Neural progenitor cell (in vitro differentiated cells): ENCODE data around the gene ATF7IP. TPM values are rescaled to one million over a fixed set of nuclear protein-coding genes. Genes with fewer than 3 reads are reported as not detected.
"Not testable (repeated sequence)": the region's sequence is repeated elsewhere in the genome, so short reads cannot be mapped to it uniquely, and the experiment has no call there.

Experiments used
- DNase-seq: peaks from one replicate; pipeline ENCODE4 v3.0.0-alpha.2; 2016; ENCODE audit warnings: low spot score
- H2AFZ ChIP-seq: fragments of 200-600 bp; sonication (generic); replicated peaks from 2 replicates; pipeline ENCODE4 v1.6.1; 2016; ENCODE audit warnings: antibody characterized with exemption
- H3F3A ChIP-seq: fragments of 200-600 bp; sonication (generic); 2 replicates; pipeline ENCODE4 v1.6.1; 2016; ENCODE audit warnings: antibody characterized with exemption, low read depth
- H3K27ac ChIP-seq: fragments of 200-600 bp; sonication (generic); 2 replicates; pipeline ENCODE4 v1.5.1; 2016; ENCODE audit warnings: mild to moderate bottlenecking
- H3K27me3 ChIP-seq: fragments of 200-600 bp; sonication (generic); 2 replicates; pipeline ENCODE4 v1.6.1; 2016; ENCODE audit warnings: mild to moderate bottlenecking, moderate library complexity
- H3K36me3 ChIP-seq: fragments of 200-600 bp; sonication (generic); 2 replicates; pipeline ENCODE4 v1.5.1; 2016
- H3K4me1 ChIP-seq: fragments of 200-600 bp; sonication (generic); 2 replicates; pipeline ENCODE4 v1.6.1; 2016; ENCODE audit warnings: mixed run types
- H3K4me2 ChIP-seq: fragments of 200-600 bp; sonication (generic); 2 replicates; pipeline ENCODE4 v1.6.1; 2016
- H3K4me3 ChIP-seq: fragments of 200-600 bp; sonication (generic); 2 replicates; pipeline ENCODE4 v1.5.1; 2016
- H3K79me2 ChIP-seq: fragments of 200-600 bp; sonication (generic); 2 replicates; pipeline ENCODE4 v1.6.1; 2016; ENCODE audit warnings: low read depth
- H3K9ac ChIP-seq: fragments of 200-600 bp; sonication (generic); 2 replicates; pipeline ENCODE4 v1.6.1; 2016
- H3K9me3 ChIP-seq: fragments of 200-600 bp; sonication (generic); 2 replicates; pipeline ENCODE4 v1.5.1; 2016; ENCODE audit warnings: low read depth
- H4K20me1 ChIP-seq: fragments of 200-600 bp; sonication (generic); 2 replicates; pipeline ENCODE4 v1.6.1; 2016; ENCODE audit warnings: low read depth
- H3K27ac Mint-ChIP-seq: 3 replicates; pipeline ENCODE4 v1.8.0; 2021; ENCODE audit warnings: mixed read lengths
- H3K27me3 Mint-ChIP-seq: 2 replicates; pipeline ENCODE4 v1.8.0; 2022; ENCODE audit warnings: low read depth, mild to moderate bottlenecking, inconsistent platforms, moderate library complexity, mixed read lengths; ENCODE audit not compliant: insufficient read depth
- H3K36me3 Mint-ChIP-seq: 3 replicates; pipeline ENCODE4 v1.8.0; 2021; ENCODE audit warnings: mixed read lengths
- H3K4me1 Mint-ChIP-seq: 3 replicates; pipeline ENCODE4 v1.8.0; 2021; ENCODE audit warnings: mixed read lengths
- H3K4me3 Mint-ChIP-seq: 3 replicates; pipeline ENCODE4 v1.8.0; 2021; ENCODE audit warnings: mild to moderate bottlenecking, moderate library complexity, mixed read lengths
- H3K9me3 Mint-ChIP-seq: 3 replicates; pipeline ENCODE4 v1.8.0; 2020; ENCODE audit warnings: mixed read lengths
- EZH2 ChIP-seq: fragments of 200-600 bp; sonication (generic); IDR thresholded peaks from 2 replicates; pipeline ENCODE4 v1.6.1; 2017; ENCODE audit warnings: antibody characterized with exemption, mild to moderate bottlenecking, moderate library complexity
- EZH2phosphoT487 ChIP-seq: fragments of 200-600 bp; sonication (generic); IDR thresholded peaks from 2 replicates; pipeline ENCODE4 v1.6.1; 2017; ENCODE audit warnings: antibody characterized with exemption
- total RNA-seq: library from RNA; depleted of rRNA; stranded (reverse); fragments of >200 nt; gene quantifications from 2 replicates; pipeline ENCODE4 v1.2.3, GENCODE V29; 2015; ENCODE audit warnings: low replicate concordance
- TF ChIP-seq, protein P1 (sequence below): fragments of 200-600 bp; sonication (generic); IDR thresholded peaks from 2 replicates; pipeline ENCODE4 v1.5.1; 2017; ENCODE audit warnings: antibody characterized with exemption, mild to moderate bottlenecking

The ATF7IP gene
- total RNA-seq, 1 donor from 2014 or later, result 187 TPM

DNA sequence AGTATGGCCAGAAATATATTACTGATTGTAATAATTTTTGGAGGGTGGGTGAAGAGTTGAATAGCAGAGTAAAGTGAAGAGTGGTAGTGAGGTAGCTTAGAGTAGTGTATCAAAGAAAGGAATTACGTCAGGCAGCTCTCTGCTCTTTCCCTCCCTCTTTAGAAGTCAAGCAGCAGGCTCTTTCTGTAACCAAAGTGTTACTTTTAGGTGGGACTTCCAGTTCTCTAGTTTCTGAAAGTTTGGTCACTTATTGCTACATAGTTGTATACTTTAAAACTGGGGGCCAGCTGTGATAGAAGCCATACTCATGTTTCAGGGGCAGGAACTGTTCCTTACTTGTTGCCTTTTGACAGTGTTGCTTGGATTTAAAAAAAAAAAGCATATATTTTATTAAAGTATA lies 30.6 kb downstream of the ATF7IP start:
- Histone ChIP-seq H3K4me3 (no peak overlapping the region), H3K4me1 (peaks cover 53% of the 10 kb centered on the region), H3K9ac (no peak overlapping the region), H2AFZ (no peak overlapping the region), H3K27ac (no peak overlapping the region), H3F3A (peaks cover 33% of the 10 kb centered on the region), H3K79me2 (peaks cover 100% of the 10 kb centered on the region), H3K9me3 (peaks cover 11% of the 10 kb centered on the region), H3K36me3 (peaks cover 23% of the 10 kb centered on the region), H3K4me2 (peak overlapping the region; percentile 59), H3K27me3 (no peaks in the 10 kb centered on the region), H4K20me1 (no peaks in the 10 kb centered on the region)
- H3K27me3 Mint-ChIP-seq, result no peaks in the 10 kb centered on the region
- H3K4me3 Mint-ChIP-seq, result no peak overlapping the region
- no peaks in the 10 kb centered on the region for H3K4me1 Mint-ChIP-seq
- peaks cover 70% of the 10 kb centered on the region for H3K36me3 Mint-ChIP-seq
- peaks cover 78% of the 10 kb centered on the region for H3K9me3 Mint-ChIP-seq
- no peak for TF ChIP-seq EZH2
- TF ChIP-seq EZH2phosphoT487, result no peak
- TF ChIP-seq, protein P1, sequence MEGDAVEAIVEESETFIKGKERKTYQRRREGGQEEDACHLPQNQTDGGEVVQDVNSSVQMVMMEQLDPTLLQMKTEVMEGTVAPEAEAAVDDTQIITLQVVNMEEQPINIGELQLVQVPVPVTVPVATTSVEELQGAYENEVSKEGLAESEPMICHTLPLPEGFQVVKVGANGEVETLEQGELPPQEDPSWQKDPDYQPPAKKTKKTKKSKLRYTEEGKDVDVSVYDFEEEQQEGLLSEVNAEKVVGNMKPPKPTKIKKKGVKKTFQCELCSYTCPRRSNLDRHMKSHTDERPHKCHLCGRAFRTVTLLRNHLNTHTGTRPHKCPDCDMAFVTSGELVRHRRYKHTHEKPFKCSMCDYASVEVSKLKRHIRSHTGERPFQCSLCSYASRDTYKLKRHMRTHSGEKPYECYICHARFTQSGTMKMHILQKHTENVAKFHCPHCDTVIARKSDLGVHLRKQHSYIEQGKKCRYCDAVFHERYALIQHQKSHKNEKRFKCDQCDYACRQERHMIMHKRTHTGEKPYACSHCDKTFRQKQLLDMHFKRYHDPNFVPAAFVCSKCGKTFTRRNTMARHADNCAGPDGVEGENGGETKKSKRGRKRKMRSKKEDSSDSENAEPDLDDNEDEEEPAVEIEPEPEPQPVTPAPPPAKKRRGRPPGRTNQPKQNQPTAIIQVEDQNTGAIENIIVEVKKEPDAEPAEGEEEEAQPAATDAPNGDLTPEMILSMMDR, result no peak
- H3K27ac Mint-ChIP-seq, result no peak overlapping the region
- no peak for DNase-seq

DNA sequence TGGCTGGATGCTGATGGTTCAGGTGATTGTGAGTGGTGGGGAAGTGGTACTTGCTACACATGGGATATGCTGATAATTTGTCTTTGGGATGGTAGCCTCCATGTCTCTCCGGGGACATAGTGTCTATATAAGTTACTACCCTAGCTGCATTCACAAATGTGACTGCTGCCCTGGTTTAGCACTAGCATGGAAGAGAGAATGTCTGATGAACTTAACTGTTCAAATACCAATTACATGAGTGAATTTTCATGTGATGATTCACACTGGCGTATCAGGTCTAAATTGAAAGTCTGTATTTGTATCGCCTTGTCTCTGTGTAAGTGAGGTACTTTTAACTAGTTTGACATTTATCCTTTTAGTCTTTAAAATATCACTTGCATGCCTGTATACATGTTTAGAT lies 34.4 kb downstream of the ATF7IP start:
- TF ChIP-seq EZH2, result no peak
- TF ChIP-seq, protein P1, result no peak
- no peak for TF ChIP-seq EZH2phosphoT487
- H2AFZ ChIP-seq, result no peak overlapping the region
- H3K4me3 Mint-ChIP-seq, result no peak overlapping the region
- H3K4me1 ChIP-seq, result peaks cover 35% of the 10 kb centered on the region
- no peak overlapping the region for H3K4me3 ChIP-seq
- no peak overlapping the region for H3K9ac ChIP-seq
- DNase-seq, result no peak
- H4K20me1 ChIP-seq, result peaks cover 20% of the 10 kb centered on the region
- no peaks in the 10 kb centered on the region for H3K27me3 ChIP-seq
- H3K4me1 Mint-ChIP-seq, result peaks cover 25% of the 10 kb centered on the region
- peaks cover 100% of the 10 kb centered on the region for H3K79me2 ChIP-seq
- peaks cover 62% of the 10 kb centered on the region for H3K9me3 Mint-ChIP-seq
- H3F3A ChIP-seq, result peaks cover 6% of the 10 kb centered on the region
- peaks cover 52% of the 10 kb centered on the region for H3K36me3 Mint-ChIP-seq
- H3K4me2 ChIP-seq, result no peak overlapping the region
- peaks cover 22% of the 10 kb centered on the region for H3K36me3 ChIP-seq
- H3K9me3 ChIP-seq, result peaks cover 11% of the 10 kb centered on the region
- no peak overlapping the region for H3K27ac Mint-ChIP-seq
- peaks cover 2% of the 10 kb centered on the region for H3K27me3 Mint-ChIP-seq
- H3K27ac ChIP-seq, result no peak overlapping the region

DNA sequence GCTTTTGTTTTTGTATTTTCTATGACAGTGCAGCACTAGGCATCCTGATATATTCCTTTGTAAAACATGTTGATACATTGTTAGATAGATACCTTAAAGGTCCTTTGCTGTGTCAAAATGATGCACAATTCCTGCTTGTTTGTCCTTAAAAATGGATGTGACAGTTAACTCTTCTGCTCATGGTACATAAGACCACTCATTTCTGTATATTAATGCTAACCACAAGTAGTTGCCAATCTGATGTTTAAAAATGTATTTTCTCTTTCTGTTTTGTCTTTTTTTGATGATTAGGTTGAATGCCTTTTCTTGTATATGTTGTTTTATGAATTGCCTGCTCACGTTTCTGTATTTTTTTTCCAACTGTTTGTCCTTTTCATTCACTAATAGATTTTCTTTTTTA lies 35.1 kb downstream of the ATF7IP start:
- H3K36me3 ChIP-seq, result peaks cover 22% of the 10 kb centered on the region
- peaks cover 11% of the 10 kb centered on the region for H3K9me3 ChIP-seq
- H3K9me3 Mint-ChIP-seq, result peaks cover 63% of the 10 kb centered on the region
- H3K4me1 Mint-ChIP-seq, result peaks cover 27% of the 10 kb centered on the region
- H2AFZ ChIP-seq, result no peak overlapping the region
- H3K4me3 Mint-ChIP-seq, result no peak overlapping the region
- H3K36me3 Mint-ChIP-seq, result peaks cover 51% of the 10 kb centered on the region
- peaks cover 3% of the 10 kb centered on the region for H3K27me3 Mint-ChIP-seq
- H3K9ac ChIP-seq, result no peak overlapping the region
- H3F3A ChIP-seq, result peaks cover 2% of the 10 kb centered on the region
- H4K20me1 ChIP-seq, result peaks cover 20% of the 10 kb centered on the region
- no peak for DNase-seq
- H3K27me3 ChIP-seq, result no peaks in the 10 kb centered on the region
- no peak overlapping the region for H3K27ac Mint-ChIP-seq
- TF ChIP-seq EZH2phosphoT487 (no peak), EZH2 (no peak)
- TF ChIP-seq, protein P1, result no peak
- H3K4me3 ChIP-seq, result no peak overlapping the region
- H3K4me2 ChIP-seq, result no peak overlapping the region
- peaks cover 27% of the 10 kb centered on the region for H3K4me1 ChIP-seq
- H3K79me2 ChIP-seq, result peaks cover 100% of the 10 kb centered on the region
- H3K27ac ChIP-seq, result no peak overlapping the region

DNA sequence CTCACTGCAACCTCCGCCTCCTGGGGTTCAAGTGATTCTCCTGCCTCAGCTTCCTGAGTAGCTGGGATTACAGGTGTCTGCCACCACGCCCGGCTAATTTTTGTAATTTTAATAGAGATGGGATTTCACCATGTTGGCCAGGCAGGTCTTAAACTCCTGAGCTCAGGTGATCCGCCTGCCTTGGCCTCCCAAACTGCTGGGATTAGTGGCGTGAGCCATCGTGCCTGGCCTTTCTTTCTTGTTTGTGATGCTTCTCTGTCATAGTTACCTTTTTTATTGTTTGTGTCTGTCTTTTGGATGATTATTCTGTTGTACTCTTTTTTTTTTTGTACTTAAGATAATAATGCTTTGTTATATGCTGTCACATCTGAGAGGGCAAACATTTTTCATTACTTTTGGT lies 35.8 kb downstream of the ATF7IP start:
- H3K27ac ChIP-seq, H3K4me2 ChIP-seq, H3K27me3 ChIP-seq, H3K27me3 Mint-ChIP-seq, H3K27ac Mint-ChIP-seq, H3F3A ChIP-seq, H2AFZ ChIP-seq, DNase-seq, H3K9ac ChIP-seq, H3K4me3 ChIP-seq, H3K4me3 Mint-ChIP-seq: not testable (repeated sequence)
- H3K4me1 ChIP-seq, result peaks cover 21% of the 10 kb centered on the region
- peaks cover 20% of the 10 kb centered on the region for H4K20me1 ChIP-seq
- Mint-ChIP-seq H3K36me3 (peaks cover 50% of the 10 kb centered on the region), H3K4me1 (peaks cover 27% of the 10 kb centered on the region), H3K9me3 (peaks cover 62% of the 10 kb centered on the region)
- peaks cover 22% of the 10 kb centered on the region for H3K36me3 ChIP-seq
- H3K79me2 ChIP-seq, result peaks cover 100% of the 10 kb centered on the region
- peaks cover 11% of the 10 kb centered on the region for H3K9me3 ChIP-seq
